Activated naive CD8-positive, alpha-beta T cell treated with anti-CD3 and anti-CD28 coated beads, Interleukin-2, amount 10 ng/mL, durations not matched to agents 7 days and 5 days (primary cell): ENCODE measurements around the gene PPIG. TPM values are rescaled to one million over a fixed set of nuclear protein-coding genes. Genes with fewer than 3 reads are reported as not detected.
"Not testable (repeated sequence)": the region's sequence is repeated elsewhere in the genome, so short reads cannot be mapped to it uniquely, and the experiment has no call there.

ENCODE experiments used
- ATAC-seq: fragments of 150-1000 bp; cut with Tn5 transposase; one replicate; pipeline ENCODE4 v1.10.0; 2021; ENCODE audit warnings: low read depth, moderate library complexity
- POLR2A ChIA-PET: fragments of 350-600 bp; sonication (Branson Sonifier 250); formaldehyde crosslinking; loops from one replicate; lab custom pipeline; 2021; ENCODE audit warnings: antibody characterized with exemption; lab: Charles Lee
- DNase-seq: peaks from one replicate; pipeline ENCODE4 v3.0.0; 2021
- H3K27ac Mint-ChIP-seq: one replicate; pipeline ENCODE4 v1.8.0; 2022; ENCODE audit warnings: mild to moderate bottlenecking, mixed read lengths
- H3K27me3 Mint-ChIP-seq: one replicate; pipeline ENCODE4 v1.8.0; 2022; ENCODE audit warnings: mild to moderate bottlenecking, moderate library complexity, mixed read lengths
- H3K36me3 Mint-ChIP-seq: one replicate; pipeline ENCODE4 v1.8.0; 2021; ENCODE audit warnings: mild to moderate bottlenecking, mixed read lengths
- H3K4me1 Mint-ChIP-seq: one replicate; pipeline ENCODE4 v1.8.0; 2021; ENCODE audit warnings: mixed read lengths
- H3K4me3 Mint-ChIP-seq: one replicate; pipeline ENCODE4 v1.8.0; 2022; ENCODE audit warnings: mild to moderate bottlenecking, moderate library complexity, mixed read lengths
- H3K9me3 Mint-ChIP-seq: one replicate; pipeline ENCODE4 v1.8.0; 2021; ENCODE audit warnings: mixed read lengths
- total RNA-seq, 2 experiments: library from RNA; stranded (reverse); gene quantifications; one replicate each; pipeline ENCODE4 v1.2.3, GENCODE V29; 2021

PPIG gene
- total RNA-seq, 2 experiments from 2014 or later = 62.4 to 64.4 TPM

DNA sequence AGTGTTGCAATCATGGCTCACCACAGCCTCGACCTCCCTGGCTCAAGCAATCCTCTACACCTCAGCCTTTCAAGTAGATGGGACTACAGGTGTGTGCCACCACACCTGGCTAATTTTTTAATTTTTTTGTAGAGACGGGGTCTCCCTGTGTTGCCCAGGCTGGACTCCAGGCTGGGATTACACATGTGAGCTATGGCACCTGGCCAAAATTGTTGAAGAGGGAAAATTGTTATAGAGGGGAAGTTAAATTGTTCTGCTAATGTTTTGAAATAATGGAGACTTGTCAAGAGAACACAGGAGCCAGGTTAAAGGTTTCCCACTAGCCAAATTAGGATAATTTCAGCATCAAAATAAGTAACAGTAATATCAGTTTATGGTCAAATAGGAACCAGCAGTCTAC is 25.1 kb downstream of the PPIG start:
- H3K4me1 Mint-ChIP-seq = no peaks in the 10 kb centered on the region
- no peaks in the 10 kb centered on the region for H3K9me3 Mint-ChIP-seq
- no peak for ATAC-seq
- DNase-seq = no peak
- H3K4me3 Mint-ChIP-seq = no peak overlapping the region
- H3K27me3 Mint-ChIP-seq = no peaks in the 10 kb centered on the region
- POLR2A ChIA-PET = no interaction called here
- no peak overlapping the region for H3K27ac Mint-ChIP-seq
- peaks cover 39% of the 10 kb centered on the region for H3K36me3 Mint-ChIP-seq

DNA sequence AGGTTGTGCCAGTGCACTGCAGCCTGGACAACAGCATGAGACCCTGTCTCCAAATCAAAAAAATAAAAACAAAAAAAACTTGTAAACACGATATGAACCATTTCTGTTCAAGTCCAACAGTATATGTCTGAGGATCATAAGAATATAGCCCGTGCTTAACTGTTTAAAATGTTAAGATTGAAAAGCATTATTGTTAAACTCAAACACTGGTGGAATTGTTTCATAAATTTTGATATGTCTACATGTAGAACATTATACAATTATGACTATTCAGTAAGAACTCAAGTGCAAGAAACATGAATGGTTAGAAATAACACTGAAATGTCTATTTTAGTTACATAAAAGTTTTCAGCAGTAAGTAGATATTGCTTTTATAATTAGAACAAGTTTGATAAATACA is 29.7 kb downstream of the PPIG start:
- ATAC-seq (no peak), DNase-seq (no peak)
- H3K9me3 Mint-ChIP-seq = peaks cover 12% of the 10 kb centered on the region
- POLR2A ChIA-PET = no interaction called here
- H3K27me3 Mint-ChIP-seq = no peaks in the 10 kb centered on the region
- no peak overlapping the region for H3K27ac Mint-ChIP-seq
- H3K4me1 Mint-ChIP-seq = peaks cover 2% of the 10 kb centered on the region
- H3K4me3 Mint-ChIP-seq = no peak overlapping the region
- peaks cover 69% of the 10 kb centered on the region for H3K36me3 Mint-ChIP-seq

- H3K4me3 Mint-ChIP-seq, POLR2A ChIA-PET, H3K4me1 Mint-ChIP-seq, H3K27me3 Mint-ChIP-seq, ATAC-seq, DNase-seq, H3K27ac Mint-ChIP-seq: not testable (repeated sequence)
- H3K36me3 Mint-ChIP-seq = peaks cover 70% of the 10 kb centered on the region
- H3K9me3 Mint-ChIP-seq = peaks cover 12% of the 10 kb centered on the region
These were observed 31.8 kb downstream of the PPIG start for GRCh38 chr2:169615982-169616381.

GRCh38 chr2:169619946-169620345 is 35.8 kb downstream of the PPIG start:
- H3K4me3 Mint-ChIP-seq = no peak overlapping the region
- peaks cover 12% of the 10 kb centered on the region for H3K9me3 Mint-ChIP-seq
- POLR2A ChIA-PET = no interaction called here
- H3K36me3 Mint-ChIP-seq = peaks cover 62% of the 10 kb centered on the region
- H3K4me1 Mint-ChIP-seq = peaks cover 10% of the 10 kb centered on the region
- H3K27ac Mint-ChIP-seq = no peak overlapping the region
- H3K27me3 Mint-ChIP-seq = no peaks in the 10 kb centered on the region
- DNase-seq (no peak), ATAC-seq (no peak)

- POLR2A ChIA-PET = no interaction called here
- no peak overlapping the region for H3K27ac Mint-ChIP-seq
- H3K4me1 Mint-ChIP-seq = peaks cover 12% of the 10 kb centered on the region
- DNase-seq (no peak), ATAC-seq (no peak)
- peaks cover 56% of the 10 kb centered on the region for H3K36me3 Mint-ChIP-seq
- peaks cover 12% of the 10 kb centered on the region for H3K9me3 Mint-ChIP-seq
- no peaks in the 10 kb centered on the region for H3K27me3 Mint-ChIP-seq
- no peak overlapping the region for H3K4me3 Mint-ChIP-seq
These were observed 36.4 kb downstream of the PPIG start for GRCh38 chr2:169620509-169620908.

DNA sequence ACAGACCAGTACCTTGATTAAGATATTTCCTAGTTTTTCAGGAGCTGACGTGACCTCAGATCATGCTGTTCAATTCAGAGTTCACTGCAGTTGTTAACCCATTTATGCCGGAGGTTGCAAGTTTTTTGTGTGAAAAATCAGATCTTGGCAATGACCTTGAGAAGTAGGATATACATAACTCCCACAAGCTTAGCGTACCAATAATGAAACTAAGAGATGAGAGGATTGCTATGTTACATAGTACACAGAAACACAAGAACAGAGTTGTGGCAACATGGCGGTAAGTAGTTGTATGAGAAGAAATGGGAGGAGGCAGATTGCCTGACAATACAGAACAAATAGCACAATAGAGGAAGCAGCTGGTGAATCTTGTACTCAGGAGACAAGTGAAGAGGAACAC is 39.1 kb downstream of the PPIG start:
- H3K27ac Mint-ChIP-seq = no peak overlapping the region
- peaks cover 14% of the 10 kb centered on the region for H3K4me1 Mint-ChIP-seq
- H3K9me3 Mint-ChIP-seq = peaks cover 3% of the 10 kb centered on the region
- DNase-seq = no peak
- no peak overlapping the region for H3K4me3 Mint-ChIP-seq
- peaks cover 38% of the 10 kb centered on the region for H3K36me3 Mint-ChIP-seq
- POLR2A ChIA-PET = no interaction called here
- no peak for ATAC-seq
- H3K27me3 Mint-ChIP-seq = no peaks in the 10 kb centered on the region

- POLR2A ChIA-PET = no interaction called here
- Mint-ChIP-seq H3K36me3 (peaks cover 19% of the 10 kb centered on the region), H3K27ac (no peak overlapping the region), H3K4me1 (peaks cover 9% of the 10 kb centered on the region), H3K27me3 (no peaks in the 10 kb centered on the region), H3K4me3 (no peak overlapping the region), H3K9me3 (no peaks in the 10 kb centered on the region)
- DNase-seq (no peak), ATAC-seq (no peak)
These were observed 41.6 kb downstream of the PPIG start for GRCh38 chr2:169625781-169626180.

- Mint-ChIP-seq H3K4me1 (no peaks in the 10 kb centered on the region), H3K27me3 (no peaks in the 10 kb centered on the region), H3K27ac (no peak overlapping the region), H3K9me3 (no peaks in the 10 kb centered on the region), H3K36me3 (peaks cover 15% of the 10 kb centered on the region), H3K4me3 (no peak overlapping the region)
- no peak for ATAC-seq
- DNase-seq = no peak
- POLR2A ChIA-PET = no interaction called here
These were observed 52.4 kb downstream of the PPIG start for GRCh38 chr2:169636440-169637097.

- H3K4me3 Mint-ChIP-seq = no peak overlapping the region
- no peak for DNase-seq
- no peaks in the 10 kb centered on the region for H3K9me3 Mint-ChIP-seq
- H3K36me3 Mint-ChIP-seq = peaks cover 13% of the 10 kb centered on the region
- POLR2A ChIA-PET = no interaction called here
- H3K27ac Mint-ChIP-seq = no peak overlapping the region
- H3K4me1 Mint-ChIP-seq = no peaks in the 10 kb centered on the region
- ATAC-seq = no peak
- H3K27me3 Mint-ChIP-seq = no peaks in the 10 kb centered on the region
These were observed 53.5 kb downstream of the PPIG start for GRCh38 chr2:169637620-169638019.

DNA sequence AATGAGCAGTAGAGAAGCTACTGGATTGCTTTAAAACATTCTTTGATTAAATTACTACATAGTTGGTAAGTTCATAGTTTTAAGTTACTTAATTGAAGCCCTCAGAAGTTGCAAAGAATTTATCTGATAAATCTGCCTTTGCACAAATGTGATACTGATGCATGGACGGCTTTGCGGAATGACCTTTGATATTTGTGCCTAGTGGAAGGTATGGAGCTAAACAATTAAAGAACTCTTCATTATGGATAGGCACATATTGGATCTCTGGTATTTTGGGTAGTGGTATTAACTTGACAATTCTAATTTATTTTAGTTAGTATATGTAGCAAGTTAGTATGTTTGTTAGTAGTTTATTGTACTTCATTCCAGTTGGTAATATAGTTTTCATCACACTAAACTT is 56.0 kb downstream of the PPIG start:
- POLR2A ChIA-PET = no interaction called here

GRCh38 chr2:169641464-169641863 is 57.3 kb downstream of the PPIG start:
- no peaks in the 10 kb centered on the region for H3K4me1 Mint-ChIP-seq
- DNase-seq (no peak), ATAC-seq (no peak)
- no peaks in the 10 kb centered on the region for H3K9me3 Mint-ChIP-seq
- H3K27me3 Mint-ChIP-seq = peaks cover 3% of the 10 kb centered on the region
- POLR2A ChIA-PET = no interaction called here
- H3K27ac Mint-ChIP-seq = no peak overlapping the region
- no peak overlapping the region for H3K4me3 Mint-ChIP-seq
- peaks cover 7% of the 10 kb centered on the region for H3K36me3 Mint-ChIP-seq

More for the DNA sequence above, 56.0 kb downstream of the PPIG start:
- Mint-ChIP-seq H3K36me3 (peaks cover 7% of the 10 kb centered on the region), H3K9me3 (no peaks in the 10 kb centered on the region), H3K27ac (no peak overlapping the region), H3K27me3 (no peaks in the 10 kb centered on the region), H3K4me3 (no peak overlapping the region), H3K4me1 (no peaks in the 10 kb centered on the region)
- DNase-seq = no peak
- no peak for ATAC-seq

GRCh38 chr2:169644173-169644572 is 60.0 kb downstream of the PPIG start:
- H3K4me1 Mint-ChIP-seq = no peaks in the 10 kb centered on the region
- peaks cover 5% of the 10 kb centered on the region for H3K36me3 Mint-ChIP-seq

DNA sequence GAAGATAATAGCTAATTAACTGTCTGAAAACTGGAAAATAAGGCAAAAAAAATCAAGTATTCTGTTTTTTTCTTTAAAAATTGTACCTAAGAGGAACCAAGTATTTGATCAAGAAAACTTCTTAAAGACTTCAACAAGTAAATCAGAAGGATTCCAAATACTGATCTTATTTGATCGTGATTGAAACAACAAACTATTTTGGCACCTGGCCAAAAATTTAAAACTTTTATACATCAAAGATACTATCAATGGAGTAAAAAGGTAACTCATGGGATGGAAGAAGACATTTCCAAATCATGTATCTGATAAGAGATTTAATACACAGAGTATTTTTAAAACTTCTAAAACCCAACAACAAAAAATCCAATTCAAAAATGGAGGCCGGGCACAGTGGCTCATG is 63.3 kb downstream of the PPIG start:
- ATAC-seq (no peak), DNase-seq (no peak)
- no peaks in the 10 kb centered on the region for H3K36me3 Mint-ChIP-seq
- H3K9me3 Mint-ChIP-seq = no peaks in the 10 kb centered on the region
- H3K4me1 Mint-ChIP-seq = no peaks in the 10 kb centered on the region
- peaks cover 29% of the 10 kb centered on the region for H3K27me3 Mint-ChIP-seq
- POLR2A ChIA-PET = interaction anchor here (0.6 kb wide), 1 partner anchor 1612 kb away, joined by 3 read pairs; no protein-coding TSS in a partner anchor
- no peak overlapping the region for H3K4me3 Mint-ChIP-seq
- no peak overlapping the region for H3K27ac Mint-ChIP-seq

More at GRCh38 chr2:169644173-169644572, 60.0 kb downstream of the PPIG start:
- POLR2A ChIA-PET = no interaction called here
- Mint-ChIP-seq H3K4me3 (no peak overlapping the region), H3K27ac (no peak overlapping the region), H3K27me3 (peaks cover 16% of the 10 kb centered on the region), H3K9me3 (no peaks in the 10 kb centered on the region)
- DNase-seq (no peak), ATAC-seq (no peak)

GRCh38 chr2:169649278-169649677 is 65.1 kb downstream of the PPIG start:
- H3K4me1 Mint-ChIP-seq = no peaks in the 10 kb centered on the region
- POLR2A ChIA-PET = no interaction called here
- no peak overlapping the region for H3K27ac Mint-ChIP-seq
- H3K9me3 Mint-ChIP-seq = no peaks in the 10 kb centered on the region
- peaks cover 39% of the 10 kb centered on the region for H3K27me3 Mint-ChIP-seq
- DNase-seq = no peak
- ATAC-seq = no peak
- H3K36me3 Mint-ChIP-seq = no peaks in the 10 kb centered on the region
- no peak overlapping the region for H3K4me3 Mint-ChIP-seq
